ENCODE results near the gene RRP9. TPM values are rescaled to one million over a fixed set of nuclear protein-coding genes. Genes with fewer than 3 reads are reported as not detected.

Gene RRP9
- total RNA-seq, 2 donors from 2014 or later, result 14.9 to 18.6 TPM

DNA sequence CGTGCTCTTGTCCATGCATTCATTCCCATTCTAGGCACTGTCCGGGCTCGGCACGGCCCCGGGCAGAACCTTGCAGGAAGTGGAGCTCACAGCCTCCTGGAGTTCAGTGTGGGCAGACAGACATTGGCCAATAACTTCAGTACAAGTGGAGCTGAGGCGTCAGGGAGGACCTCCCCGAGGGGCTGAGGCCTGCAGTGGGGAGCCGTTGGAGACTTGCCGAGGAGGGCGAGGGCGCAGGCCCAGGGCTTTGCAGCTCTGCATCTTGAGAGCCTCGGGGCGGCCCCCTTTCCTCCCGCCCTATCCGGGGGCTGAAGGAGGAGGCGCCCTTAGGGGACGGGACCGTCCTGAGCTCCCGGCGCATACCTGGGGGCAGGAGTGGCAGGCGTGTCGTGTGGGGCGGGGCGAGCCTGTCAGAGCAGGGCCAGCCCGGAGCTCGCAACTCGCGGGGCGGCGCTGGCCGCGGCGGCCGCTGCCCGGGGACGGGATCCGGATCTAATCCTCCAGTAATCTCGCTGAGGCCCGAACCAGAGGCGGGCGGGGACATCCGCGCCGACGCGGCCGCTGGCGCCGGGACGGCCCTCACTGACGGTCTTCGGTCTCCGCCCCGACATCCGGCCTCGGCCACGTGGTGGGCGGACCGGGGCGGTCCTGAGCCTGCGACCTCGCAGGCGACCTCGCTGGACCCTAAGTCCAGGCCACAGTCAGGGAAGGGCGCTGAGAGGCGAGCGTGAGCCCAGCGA lies 41.3 kb upstream of the RRP9 start, which contains the start of gene ACY1:
TSS of gene ACY1 (plus strand) at position 698 of the 740 bp plus-strand sequence. CDS start 530 bp downstream, outside the sequence.
- H3K36me3 ChIP-seq, result no peaks in the 10 kb centered on the region
- under 1% methylated on average over 56 of the region's 68 CpGs for WGBS
- intact Hi-C loops (cut with DNase I), result no loop called here
- no peaks in the 10 kb centered on the region for H3K9me3 ChIP-seq
- TF ChIP-seq POLR2A (IDR thresholded peaks at IDR 0.05) (peak; percentile 76), POLR2AphosphoS5 (IDR thresholded peaks at IDR 0.05) (peak; percentile 63)
- TF ChIP-seq, protein P1, sequence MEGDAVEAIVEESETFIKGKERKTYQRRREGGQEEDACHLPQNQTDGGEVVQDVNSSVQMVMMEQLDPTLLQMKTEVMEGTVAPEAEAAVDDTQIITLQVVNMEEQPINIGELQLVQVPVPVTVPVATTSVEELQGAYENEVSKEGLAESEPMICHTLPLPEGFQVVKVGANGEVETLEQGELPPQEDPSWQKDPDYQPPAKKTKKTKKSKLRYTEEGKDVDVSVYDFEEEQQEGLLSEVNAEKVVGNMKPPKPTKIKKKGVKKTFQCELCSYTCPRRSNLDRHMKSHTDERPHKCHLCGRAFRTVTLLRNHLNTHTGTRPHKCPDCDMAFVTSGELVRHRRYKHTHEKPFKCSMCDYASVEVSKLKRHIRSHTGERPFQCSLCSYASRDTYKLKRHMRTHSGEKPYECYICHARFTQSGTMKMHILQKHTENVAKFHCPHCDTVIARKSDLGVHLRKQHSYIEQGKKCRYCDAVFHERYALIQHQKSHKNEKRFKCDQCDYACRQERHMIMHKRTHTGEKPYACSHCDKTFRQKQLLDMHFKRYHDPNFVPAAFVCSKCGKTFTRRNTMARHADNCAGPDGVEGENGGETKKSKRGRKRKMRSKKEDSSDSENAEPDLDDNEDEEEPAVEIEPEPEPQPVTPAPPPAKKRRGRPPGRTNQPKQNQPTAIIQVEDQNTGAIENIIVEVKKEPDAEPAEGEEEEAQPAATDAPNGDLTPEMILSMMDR (IDR thresholded peaks at IDR 0.05), result peak in 1 of 4 experiments; percentile 1
- H3K4me1 ChIP-seq (replicated peaks), result peaks cover 11% of the 10 kb centered on the region
- peak; percentile 86 for DNase-seq (ENCODE audit: low spot score)
- H3K27ac ChIP-seq, result peak within 1 kb of the TSS; percentile 89 to 90
- no peaks in the 10 kb centered on the region for H3K27me3 ChIP-seq (replicated peaks; ENCODE audit: insufficient read depth)
- H3K4me3 ChIP-seq, result peak within 1 kb of the TSS; percentile 34 to 41

DNA sequence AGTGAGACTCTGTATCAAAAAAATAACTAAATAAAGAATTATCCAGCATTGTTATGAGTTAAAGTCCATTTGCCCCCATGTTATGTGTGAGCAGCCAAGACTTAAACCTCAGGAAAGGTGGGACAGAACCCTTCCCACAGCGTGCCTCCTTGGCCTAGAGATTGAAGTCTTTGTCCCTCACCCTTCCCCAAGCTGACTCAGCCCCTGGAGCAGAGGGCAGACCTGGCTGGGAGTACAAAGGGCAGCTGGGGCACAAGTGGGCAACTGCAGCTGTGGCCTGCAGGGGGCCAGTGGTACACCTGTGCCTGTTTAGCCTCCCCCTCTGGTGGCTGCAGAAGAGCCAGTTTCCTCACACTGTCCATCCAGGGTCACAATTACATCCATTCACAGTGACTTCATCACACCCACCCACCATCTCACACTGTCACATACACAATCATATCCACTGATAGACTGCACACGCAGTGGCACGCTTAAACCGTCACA lies 40.7 kb upstream of the RRP9 start:
- WGBS, result 8% methylated on average over 4 of the region's 4 CpGs
- no peak for DNase-seq (ENCODE audit: low spot score)
- intact Hi-C loops (cut with DNase I), result no loop called here
- H3K4me1 ChIP-seq (replicated peaks), result peaks cover 11% of the 10 kb centered on the region
- no peaks in the 10 kb centered on the region for H3K36me3 ChIP-seq
- TF ChIP-seq POLR2A (IDR thresholded peaks at IDR 0.05), result no peak
- no peak for TF ChIP-seq POLR2AphosphoS5 (IDR thresholded peaks at IDR 0.05)
- TF ChIP-seq, protein P1 (IDR thresholded peaks at IDR 0.05), result peak in 3 of 4 experiments; percentile 12 to 36 (median 16)
- H3K9me3 ChIP-seq, result no peaks in the 10 kb centered on the region
- peak overlapping the region; percentile 34 to 41 for H3K4me3 ChIP-seq
- H3K27me3 ChIP-seq (replicated peaks; ENCODE audit: insufficient read depth), result no peaks in the 10 kb centered on the region
- peak overlapping the region; percentile 89 to 90 for H3K27ac ChIP-seq

DNA sequence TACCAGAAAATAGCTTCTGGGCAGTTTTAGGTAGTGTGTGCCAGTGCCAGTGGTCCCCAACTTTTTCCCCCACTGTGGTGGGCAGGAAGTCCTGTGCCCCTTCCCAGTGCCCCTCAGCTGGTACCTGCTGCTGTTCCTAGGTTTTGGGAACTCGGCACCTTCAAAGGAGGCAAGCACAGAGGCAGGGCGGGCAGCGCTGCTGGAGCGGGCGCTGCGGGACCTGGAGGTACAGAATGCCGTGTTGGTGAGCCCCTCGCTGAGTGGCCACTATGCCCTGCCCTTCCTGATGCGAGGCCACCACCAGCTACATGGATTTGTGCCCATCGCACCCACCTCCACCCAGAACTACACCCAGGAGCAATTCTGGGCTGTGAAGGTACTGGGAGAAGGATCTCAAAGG lies 38.5 kb upstream of the RRP9 start:
- intact Hi-C loops (cut with DNase I), result no loop called here
- Histone ChIP-seq H3K27ac (no peak overlapping the region), H3K9me3 (no peaks in the 10 kb centered on the region), H3K27me3 (replicated peaks; ENCODE audit: insufficient read depth) (no peaks in the 10 kb centered on the region), H3K4me3 (no peak overlapping the region), H3K4me1 (replicated peaks) (peaks cover 16% of the 10 kb centered on the region), H3K36me3 (no peaks in the 10 kb centered on the region)
- no peak for DNase-seq (ENCODE audit: low spot score)
- TF ChIP-seq POLR2AphosphoS5 (IDR thresholded peaks at IDR 0.05) (no peak), POLR2A (IDR thresholded peaks at IDR 0.05) (no peak)
- TF ChIP-seq, protein P1 (IDR thresholded peaks at IDR 0.05), result no peak
- 96% methylated on average over 10 of the region's 10 CpGs for WGBS

DNA sequence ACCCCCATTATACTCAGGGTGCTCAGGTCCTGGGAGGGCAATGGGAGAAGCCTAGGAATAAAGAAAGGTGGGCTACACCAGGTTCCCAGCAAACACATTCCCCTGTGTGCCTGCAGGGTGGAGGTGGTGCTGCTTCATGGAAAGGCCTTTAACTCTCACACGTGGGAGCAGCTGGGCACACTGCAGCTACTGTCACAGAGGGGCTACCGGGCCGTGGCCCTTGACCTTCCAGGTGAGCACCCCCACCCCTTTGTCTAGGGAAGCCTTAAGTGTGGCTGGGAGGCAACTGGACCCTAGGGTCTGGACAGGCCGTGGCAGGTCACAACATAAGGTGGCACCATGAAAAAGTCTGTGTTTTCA lies 36.4 kb upstream of the RRP9 start:
- Histone ChIP-seq H3K4me1 (replicated peaks) (peaks cover 17% of the 10 kb centered on the region), H3K36me3 (no peaks in the 10 kb centered on the region), H3K9me3 (no peaks in the 10 kb centered on the region), H3K4me3 (no peak overlapping the region), H3K27ac (no peak overlapping the region), H3K27me3 (replicated peaks; ENCODE audit: insufficient read depth) (no peaks in the 10 kb centered on the region)
- TF ChIP-seq POLR2AphosphoS5 (IDR thresholded peaks at IDR 0.05) (no peak), POLR2A (IDR thresholded peaks at IDR 0.05) (no peak)
- TF ChIP-seq, protein P1 (IDR thresholded peaks at IDR 0.05), result no peak
- WGBS, result 86% methylated on average over 4 of the region's 4 CpGs
- no peak for DNase-seq (ENCODE audit: low spot score)
- intact Hi-C loops (cut with DNase I), result no loop called here

Data from prostate gland (tissue), 2 donors.